Suppressor macrophage treated with lipopolysaccharide for 4 hours (primary cell): Measurements from ENCODE around the gene MYL10.
"Not testable (repeated sequence)": the region's sequence is repeated elsewhere in the genome, so short reads cannot be mapped to it uniquely, and the experiment has no call there.

ENCODE experiments used
- DNase-seq: peaks from one replicate; pipeline ENCODE4 v3.0.0-alpha.2; 2020

MYL10 gene

GRCh38 chr7:101650579-101651081 is 21.5 kb upstream of the MYL10 start:
- no peak for DNase-seq

- DNase-seq = not testable (repeated sequence)
Observed at GRCh38 chr7:101647876-101648275, 18.8 kb upstream of the MYL10 start.

- no peak for DNase-seq
Observed at GRCh38 chr7:101645951-101646350, 16.9 kb upstream of the MYL10 start.

GRCh38 chr7:101644879-101645278 is 15.8 kb upstream of the MYL10 start:
- DNase-seq = no peak

GRCh38 chr7:101639127-101639526 is 10.0 kb upstream of the MYL10 start:
- not testable (repeated sequence) for DNase-seq

GRCh38 chr7:101636822-101637623 is 7.9 kb upstream of the MYL10 start:
- DNase-seq = no peak

GRCh38 chr7:101635484-101635883 is 6.4 kb upstream of the MYL10 start:
- no peak for DNase-seq

- no peak for DNase-seq
Observed at GRCh38 chr7:101634196-101634717, 5.2 kb upstream of the MYL10 start.

GRCh38 chr7:101633511-101633910 is 4.4 kb upstream of the MYL10 start:
- DNase-seq = no peak

GRCh38 chr7:101632641-101633040 is 3.5 kb upstream of the MYL10 start:
- DNase-seq = peak; percentile 11

GRCh38 chr7:101631224-101631714 is 2.2 kb upstream of the MYL10 start:
- no peak for DNase-seq

- no peak for DNase-seq
Observed at GRCh38 chr7:101630591-101630990, 1.5 kb upstream of the MYL10 start.

- no peak for DNase-seq
Observed at GRCh38 chr7:101628522-101628921, 574 bp downstream of the MYL10 start.

- no peak for DNase-seq
Observed at GRCh38 chr7:101626758-101627157, 2.3 kb downstream of the MYL10 start.

GRCh38 chr7:101626069-101626671 is 2.9 kb downstream of the MYL10 start:
- DNase-seq = no peak

GRCh38 chr7:101625031-101625791 is 3.9 kb downstream of the MYL10 start:
- no peak for DNase-seq

- no peak for DNase-seq
Observed at GRCh38 chr7:101624246-101625001, 4.7 kb downstream of the MYL10 start.

- DNase-seq = no peak
Observed at GRCh38 chr7:101622609-101623173, 6.4 kb downstream of the MYL10 start.

- DNase-seq = no peak
Observed at GRCh38 chr7:101620991-101621390, 8.1 kb downstream of the MYL10 start.

- DNase-seq = no peak
Observed at GRCh38 chr7:101620395-101620794, 8.7 kb downstream of the MYL10 start.

- DNase-seq = no peak
Observed at GRCh38 chr7:101618916-101619315, 10.2 kb downstream of the MYL10 start.
